HG02981 (cell line): Measurements from ENCODE around the gene EEF2KMT.

ENCODE experiments used
- ATAC-seq: cut with Tn5 transposase; IDR thresholded peaks from one replicate; pipeline ENCODE4 v1.9.1; 2021; ENCODE audit warnings: mild to moderate bottlenecking, moderate library complexity; ENCODE audit not compliant: unreplicated experiment

Gene EEF2KMT

GRCh38 chr16:5044011-5044540 is 53.5 kb downstream of the EEF2KMT start:
- ATAC-seq = no peak

GRCh38 chr16:5042574-5043171 is 54.9 kb downstream of the EEF2KMT start:
- ATAC-seq = no peak

- no peak for ATAC-seq
Measured at GRCh38 chr16:5041600-5042133, 55.9 kb downstream of the EEF2KMT start.

DNA sequence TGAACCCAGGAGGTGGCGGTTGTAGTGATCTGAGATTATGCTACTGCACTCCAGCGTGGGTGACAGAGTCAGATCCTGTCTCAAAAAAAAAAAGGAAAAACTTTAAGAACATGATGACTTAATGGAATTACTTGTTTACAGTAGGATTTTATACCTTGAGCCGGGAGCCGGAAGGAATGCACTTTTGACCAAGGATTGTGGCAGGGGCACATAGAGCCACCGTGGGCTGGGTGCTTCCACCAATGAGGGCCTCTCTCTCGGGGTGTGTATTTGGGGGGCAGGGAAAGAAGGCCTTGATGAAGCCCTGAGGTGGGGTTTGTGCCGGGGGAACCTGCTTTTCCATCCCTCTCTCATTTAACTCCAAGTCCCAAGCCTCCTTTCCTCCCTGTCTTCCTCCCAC is 57.1 kb downstream of the EEF2KMT start:
- no peak for ATAC-seq

DNA sequence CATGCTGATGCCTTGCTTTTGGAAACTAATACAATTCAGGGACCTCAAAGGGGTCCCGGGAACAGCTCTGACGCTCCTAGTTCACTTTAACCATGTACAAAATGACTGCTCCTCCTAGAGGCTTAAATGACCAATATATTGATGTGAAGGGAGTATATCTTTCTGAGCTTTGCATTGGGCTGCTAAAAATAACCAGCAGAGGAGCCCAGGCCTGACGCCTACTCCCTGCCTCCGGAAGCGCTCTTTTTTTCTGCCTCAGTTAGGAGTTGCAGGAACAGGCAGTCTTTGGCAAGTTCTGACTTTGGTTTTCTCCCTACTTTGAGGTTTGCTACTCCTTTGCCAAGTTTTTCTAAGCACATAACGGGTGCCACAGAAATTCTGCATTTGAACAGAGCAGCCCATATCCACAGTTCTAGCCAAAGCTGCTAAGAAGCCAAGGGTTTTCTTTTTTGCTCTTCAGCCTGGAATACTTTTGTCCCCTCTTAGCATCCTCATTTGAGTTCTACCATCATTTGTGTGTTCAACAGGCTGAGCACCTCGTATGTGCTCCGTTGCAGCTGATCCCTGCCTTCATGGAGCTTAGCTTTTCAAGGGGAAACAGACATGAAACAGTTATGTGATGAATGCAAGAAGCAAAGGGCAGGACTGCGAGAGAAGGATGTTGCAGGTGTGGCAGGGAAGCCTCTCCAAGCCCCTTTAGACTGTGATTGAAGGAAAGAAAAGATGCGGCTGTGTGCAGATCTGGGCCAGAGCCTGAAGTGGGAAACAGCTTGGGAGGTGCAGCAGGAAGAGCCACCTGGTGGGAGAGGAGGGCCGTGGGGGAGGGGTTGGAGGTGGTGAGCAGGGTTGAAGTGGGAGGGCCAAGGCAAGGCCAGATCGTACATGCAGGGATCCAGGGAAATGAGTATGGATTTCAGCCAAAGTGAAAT is 61.1 kb downstream of the EEF2KMT start:
- no peak for ATAC-seq

DNA sequence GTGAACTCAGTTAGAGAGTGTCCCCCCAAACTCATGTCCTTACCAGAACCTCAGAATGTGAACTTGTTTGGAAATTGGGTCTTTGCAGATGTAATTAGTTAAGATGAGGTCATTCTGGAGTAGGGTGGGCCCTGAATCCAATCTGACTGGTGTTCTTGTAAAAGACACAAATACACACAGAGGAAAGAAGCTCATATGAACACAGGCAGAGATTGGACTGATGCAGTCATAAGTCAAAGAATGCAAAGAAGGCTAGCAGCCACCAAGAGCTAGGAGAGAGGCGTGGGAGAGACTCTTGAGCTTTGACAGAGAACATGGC is 61.7 kb downstream of the EEF2KMT start:
- no peak for ATAC-seq
